ENCODE results near the gene VPS52. TPM values are rescaled to one million over a fixed set of nuclear protein-coding genes. Genes with fewer than 3 reads are reported as not detected.

VPS52 gene
- total and polyA plus RNA-seq, 9 of the 15 experiments (the other 6 are each of a cell fraction or from before 2014, with no cell fraction given) = 24.4 to 103 (median 40.2) TPM

GRCh38 chr6:33318426-33319073 is 46.9 kb upstream of the VPS52 start (continued):
- TF ChIP-seq, protein P1, sequence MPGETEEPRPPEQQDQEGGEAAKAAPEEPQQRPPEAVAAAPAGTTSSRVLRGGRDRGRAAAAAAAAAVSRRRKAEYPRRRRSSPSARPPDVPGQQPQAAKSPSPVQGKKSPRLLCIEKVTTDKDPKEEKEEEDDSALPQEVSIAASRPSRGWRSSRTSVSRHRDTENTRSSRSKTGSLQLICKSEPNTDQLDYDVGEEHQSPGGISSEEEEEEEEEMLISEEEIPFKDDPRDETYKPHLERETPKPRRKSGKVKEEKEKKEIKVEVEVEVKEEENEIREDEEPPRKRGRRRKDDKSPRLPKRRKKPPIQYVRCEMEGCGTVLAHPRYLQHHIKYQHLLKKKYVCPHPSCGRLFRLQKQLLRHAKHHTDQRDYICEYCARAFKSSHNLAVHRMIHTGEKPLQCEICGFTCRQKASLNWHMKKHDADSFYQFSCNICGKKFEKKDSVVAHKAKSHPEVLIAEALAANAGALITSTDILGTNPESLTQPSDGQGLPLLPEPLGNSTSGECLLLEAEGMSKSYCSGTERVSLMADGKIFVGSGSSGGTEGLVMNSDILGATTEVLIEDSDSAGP (CRISPR knock-in tag; IDR thresholded peaks at IDR 0.05) = peak; percentile 78
- 0 out of 2 replicates have a peak, but pooled peaks have one; percentile 11 for TF ChIP-seq NBN (IDR thresholded peaks at IDR 0.05; ENCODE audit: low read depth)
- 0 out of 6 replicates have a peak, but pooled peaks of 1 of the 3 experiments have one; percentile 2 for TF ChIP-seq CTCF (IDR thresholded peaks at IDR 0.05 in 2 of 3, conservative IDR thresholded peaks at IDR 0.05 in 1 of 3; ENCODE audit: insufficient read depth in 2 of 3, low read depth in 1 of 3, low read length in 3 of 3)
- no peak for TF ChIP-seq MYNN (IDR thresholded peaks at IDR 0.05)
- TF ChIP-seq MYNN (CRISPR knock-in tag; IDR thresholded peaks at IDR 0.05) = no peak
- no peak for TF ChIP-seq SMARCB1 (IDR thresholded peaks at IDR 0.05; ENCODE audit: insufficient read length, low read depth)
- TF ChIP-seq ZNF512 (tag; IDR thresholded peaks at IDR 0.05) = peak; percentile 69
- TF ChIP-seq BRD9 (IDR thresholded peaks at IDR 0.05; ENCODE audit: low read depth, partially characterized antibody) = peak; percentile 49
- TF ChIP-seq GABPA (tag; conservative IDR thresholded peaks at IDR 0.05; ENCODE audit: low read depth) = 0 out of 2 replicates have a peak, but pooled peaks have one; percentile 10
- TF ChIP-seq ZNF644 (tag; IDR thresholded peaks at IDR 0.05; ENCODE audit: low read depth) = no peak
